OCI-LY3 (cell line): ENCODE data around the gene GNS.

Experiments used
- EZH2phosphoT487 ChIP-seq: fragments of 200-600 bp; shearing (Covaris generic); IDR thresholded peaks from 2 replicates; pipeline ENCODE4 v1.6.1; 2018; ENCODE audit warnings: antibody characterized with exemption, mixed run types, low read depth
- TF ChIP-seq, protein P1 (sequence below): fragments of 200-600, 300-600 bp; sonication (generic); IDR thresholded peaks from 2 replicates; pipeline ENCODE4 v1.5.1; 2014; ENCODE audit warnings: antibody characterized with exemption, low read length, low read depth

DNA sequence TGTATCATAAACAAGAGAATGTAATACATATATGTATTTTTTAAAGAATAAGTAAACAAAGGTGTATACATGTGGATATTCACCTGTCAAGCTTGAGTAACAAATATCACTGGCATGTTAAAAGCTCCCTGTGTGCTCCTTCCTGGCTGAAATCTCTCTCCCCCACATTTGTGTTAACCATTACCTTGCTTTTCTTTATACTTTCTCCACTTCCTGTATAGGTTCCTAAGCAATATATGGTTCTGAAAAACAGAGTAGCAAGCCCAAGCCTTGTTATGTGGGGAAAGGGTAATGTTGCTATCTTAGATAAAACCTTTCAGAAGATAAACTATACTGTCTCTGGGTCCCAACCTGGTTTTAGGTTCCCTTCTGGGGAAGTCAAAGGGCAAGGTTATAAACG is 32.9 kb upstream of the GNS start:
- TF ChIP-seq, protein P1, sequence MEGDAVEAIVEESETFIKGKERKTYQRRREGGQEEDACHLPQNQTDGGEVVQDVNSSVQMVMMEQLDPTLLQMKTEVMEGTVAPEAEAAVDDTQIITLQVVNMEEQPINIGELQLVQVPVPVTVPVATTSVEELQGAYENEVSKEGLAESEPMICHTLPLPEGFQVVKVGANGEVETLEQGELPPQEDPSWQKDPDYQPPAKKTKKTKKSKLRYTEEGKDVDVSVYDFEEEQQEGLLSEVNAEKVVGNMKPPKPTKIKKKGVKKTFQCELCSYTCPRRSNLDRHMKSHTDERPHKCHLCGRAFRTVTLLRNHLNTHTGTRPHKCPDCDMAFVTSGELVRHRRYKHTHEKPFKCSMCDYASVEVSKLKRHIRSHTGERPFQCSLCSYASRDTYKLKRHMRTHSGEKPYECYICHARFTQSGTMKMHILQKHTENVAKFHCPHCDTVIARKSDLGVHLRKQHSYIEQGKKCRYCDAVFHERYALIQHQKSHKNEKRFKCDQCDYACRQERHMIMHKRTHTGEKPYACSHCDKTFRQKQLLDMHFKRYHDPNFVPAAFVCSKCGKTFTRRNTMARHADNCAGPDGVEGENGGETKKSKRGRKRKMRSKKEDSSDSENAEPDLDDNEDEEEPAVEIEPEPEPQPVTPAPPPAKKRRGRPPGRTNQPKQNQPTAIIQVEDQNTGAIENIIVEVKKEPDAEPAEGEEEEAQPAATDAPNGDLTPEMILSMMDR: no peak
- no peak for TF ChIP-seq EZH2phosphoT487
